B cell (primary cell): Measurements from ENCODE around the gene SPDYE1. TPM values are rescaled to one million over a fixed set of nuclear protein-coding genes. Genes with fewer than 3 reads are reported as not detected.
"Not testable (repeated sequence)": the region's sequence is repeated elsewhere in the genome, so short reads cannot be mapped to it uniquely, and the experiment has no call there.

Experiments used
- ATAC-seq: fragments of 200-7000 bp; cut with Tn5 transposase; one replicate; pipeline ENCODE4 v1.10.0; 2021; ENCODE audit warnings: low read depth, mild to moderate bottlenecking, moderate number of reproducible peaks, moderate library complexity
- CTCF ChIA-PET: fragments of 350-600 bp; sonication (Branson Sonifier 250); formaldehyde crosslinking; loops from one replicate; lab custom pipeline; 2021; ENCODE audit warnings: antibody characterized with exemption, inconsistent platforms; lab: Charles Lee
- POLR2A ChIA-PET: fragments of 350-600 bp; sonication (Branson Sonifier 250); formaldehyde crosslinking; loops from one replicate; lab custom pipeline; 2021; ENCODE audit warnings: antibody characterized with exemption; lab: Charles Lee
- DNase-seq: peaks from one replicate; pipeline ENCODE4 v3.0.0; 2013
- H2AFZ ChIP-seq: 2 replicates; pipeline ENCODE4 v1.6.1; 2012; ENCODE audit warnings: mild to moderate bottlenecking, low read depth, low read length; ENCODE audit not compliant: insufficient read depth, poor library complexity, severe bottlenecking
- H3K27ac ChIP-seq, 2 donors: 1 replicate in 1 of 2; 2 replicates in 1 of 2; pipeline ENCODE4 v1.5.1; 2012 to 2013; ENCODE audit warnings: low read length in 2 of 2, mild to moderate bottlenecking in 2 of 2, moderate library complexity in 1 of 2
- H3K27me3 ChIP-seq, 4 experiments: fragments of 200-600 bp in 1 of 4; sonication (generic) in 1 of 4; replicated peaks in 1 of 4; 1 replicate in 2 of 4; 2 replicates in 2 of 4; pipeline versions ENCODE4 v1.6.1 to v1.7.0; 2013 to 2016; ENCODE audit warnings: low read length in 3 of 4, mild to moderate bottlenecking in 2 of 4, mixed read lengths in 1 of 4, moderate library complexity in 1 of 4; ENCODE audit not compliant: insufficient read depth in 4 of 4, control insufficient read depth in 3 of 4; ENCODE audit errors: control extremely low read depth in 1 of 4
- H3K36me3 ChIP-seq, 2 experiments: replicated peaks in 1 of 2; 1 replicate in 1 of 2; 2 replicates in 1 of 2; pipeline versions ENCODE4 v1.6.1 to v1.7.1; 2013; ENCODE audit warnings: low read length in 1 of 2; ENCODE audit not compliant: insufficient read depth in 2 of 2, control insufficient read depth in 1 of 2; ENCODE audit errors: control extremely low read depth in 1 of 2, extremely low read depth in 1 of 2
- H3K4me1 ChIP-seq, 2 donors: fragments of 200-600 bp in 1 of 2; sonication (generic) in 1 of 2; 1 replicate in 1 of 2; 2 replicates in 1 of 2; pipeline versions ENCODE4 v1.5.1 to v1.6.1; 2013 to 2017; ENCODE audit warnings: low read length in 2 of 2; ENCODE audit not compliant: control insufficient read depth in 2 of 2, insufficient read depth in 2 of 2
- H3K4me2 ChIP-seq: replicated peaks from 2 replicates; pipeline ENCODE3; 2012; ENCODE audit warnings: mild to moderate bottlenecking, low read depth, low read length; ENCODE audit not compliant: poor library complexity, severe bottlenecking
- H3K4me3 ChIP-seq, 5 experiments: fragments of 200-600 bp in 1 of 5; sonication (generic) in 1 of 5; 1 replicate in 3 of 5; 2 replicates in 2 of 5; pipeline versions ENCODE4 v1.5.1 to v1.7.0; 2011 to 2016; ENCODE audit warnings: low read length in 4 of 5, mild to moderate bottlenecking in 4 of 5, low read depth in 2 of 5, control low read depth in 1 of 5, moderate library complexity in 1 of 5; ENCODE audit not compliant: insufficient read depth in 1 of 5; ENCODE audit errors: control extremely low read depth in 1 of 5, extremely low read depth in 1 of 5
- H3K79me2 ChIP-seq: fragments of 200-600 bp; sonication (generic); one replicate; pipeline ENCODE4 v1.6.0; 2016; ENCODE audit warnings: low read length; ENCODE audit not compliant: control insufficient read depth, insufficient read depth
- H3K9ac ChIP-seq: fragments of 200-600 bp; sonication (generic); 2 replicates; pipeline ENCODE4 v1.6.1; 2017; ENCODE audit warnings: mild to moderate bottlenecking, low read length, moderate library complexity
- H3K9me3 ChIP-seq, 3 donors: one replicate each; pipeline versions ENCODE4 v1.6.1 to v1.7.1; 2013; ENCODE audit warnings: low read length in 2 of 3; ENCODE audit not compliant: control insufficient read depth in 2 of 3, insufficient read depth in 1 of 3; ENCODE audit errors: control extremely low read depth in 1 of 3
- H4K20me1 ChIP-seq: 2 replicates; pipeline ENCODE4 v1.6.0; 2012; ENCODE audit warnings: mild to moderate bottlenecking, low read length; ENCODE audit not compliant: insufficient read depth, control insufficient read depth, poor library complexity, severe bottlenecking
- H3K27ac Mint-ChIP-seq: one replicate; pipeline ENCODE4 v1.8.0; 2021; ENCODE audit warnings: mixed read lengths
- H3K27me3 Mint-ChIP-seq: one replicate; pipeline ENCODE4 v1.8.0; 2021; ENCODE audit warnings: mixed read lengths
- H3K4me1 Mint-ChIP-seq: one replicate; pipeline ENCODE4 v1.8.0; 2021; ENCODE audit warnings: mixed read lengths
- H3K4me3 Mint-ChIP-seq: one replicate; pipeline ENCODE4 v1.8.0; 2021; ENCODE audit warnings: mixed read lengths
- H3K9me3 Mint-ChIP-seq: one replicate; pipeline ENCODE4 v1.8.0; 2022; ENCODE audit warnings: mixed read lengths; ENCODE audit not compliant: insufficient read depth
- CTCF ChIP-seq: fragments of 200-600 bp; IDR thresholded peaks from one replicate; pipeline ENCODE4 v1.8.0; 2022; ENCODE audit warnings: antibody characterized with exemption, mild to moderate bottlenecking
- EZH2 ChIP-seq: IDR thresholded peaks from 2 replicates; pipeline ENCODE4 v1.6.1; 2012; ENCODE audit warnings: borderline replicate concordance, low read depth, mild to moderate bottlenecking, moderate library complexity, low read length; ENCODE audit not compliant: insufficient read depth, poor library complexity, severe bottlenecking
- WGBS: methylation state at CpG from one replicate; pipeline ENCODE4 v1.1.5; 2013; ENCODE audit warnings: missing lambda C conversion rate; ENCODE audit not compliant: insufficient coverage; 5-methylcytosine and 5-hydroxymethylcytosine counted together
- intact Hi-C: fragments of 100-400 bp; cut with micrococcal nuclease; formaldehyde crosslinking; loops from one replicate; pipeline ENCODE4 v1.10.0; 2022
- polyA minus RNA-seq: library from RNA; depleted of rRNA, polyadenylated mRNA; stranded (reverse); fragments of >200 nt; gene quantifications from 2 replicates; pipeline ENCODE4 v1.2.3, GENCODE V29; 2012
- polyA plus RNA-seq: library from polyadenylated mRNA; depleted of rRNA; stranded (reverse); fragments of >200 nt; gene quantifications from 2 replicates; pipeline ENCODE4 v1.2.3, GENCODE V29; 2012
- total RNA-seq, 2 donors: library from RNA; stranded (reverse); fragments of 120-200 nt in 1 of 2; gene quantifications; 1 replicate in 1 of 2; 2 replicates in 1 of 2; pipeline versions ENCODE4 v1.2.3 to v1.2.4, GENCODE V29; 2013 to 2022

Gene SPDYE1
- total RNA-seq (0.10 TPM in 1 of 2 replicates, not detected in the other), polyA plus RNA-seq (not detected in 2 replicates), polyA minus RNA-seq (not detected in 2 replicates)
- 0.07 TPM for total RNA-seq (2013)

GRCh38 chr7:43997532-43997931 is at the start of gene SPDYE1:
SPDYE1 (plus strand) TSS chr7:43997897; CDS start chr7:43999950, 2,053 bp downstream.
- H3K4me1 Mint-ChIP-seq, H3K27ac Mint-ChIP-seq, H3K9me3 Mint-ChIP-seq, POLR2A ChIA-PET, H3K4me3 ChIP-seq, H3K9ac ChIP-seq, H2AFZ ChIP-seq, H3K36me3 ChIP-seq, H3K79me2 ChIP-seq, H3K27ac ChIP-seq, DNase-seq, H3K4me2 ChIP-seq, H3K27me3 Mint-ChIP-seq, H3K9me3 ChIP-seq, CTCF ChIA-PET, H3K4me3 Mint-ChIP-seq, ATAC-seq, intact Hi-C loops, H3K4me1 ChIP-seq, H3K27me3 ChIP-seq, H4K20me1 ChIP-seq: not testable (repeated sequence)
- 100% methylated on average over 1 of the region's 3 CpGs for WGBS

- Histone ChIP-seq H2AFZ (no peak overlapping the region), H3K4me3 (no peak overlapping the region), H3K27me3 (no peaks in the 10 kb centered on the region), H3K9me3 (no peaks in the 10 kb centered on the region), H3K79me2 (no peaks in the 10 kb centered on the region), H3K27ac (no peak overlapping the region), H3K4me2 (no peak overlapping the region), H4K20me1 (no peaks in the 10 kb centered on the region), H3K4me1 (no peaks in the 10 kb centered on the region), H3K36me3 (peaks cover 0 to 18% of the 10 kb centered on the region in 2 experiments), H3K9ac (no peak overlapping the region)
- Mint-ChIP-seq H3K27me3 (no peaks in the 10 kb centered on the region), H3K27ac (no peak overlapping the region), H3K4me1 (no peaks in the 10 kb centered on the region), H3K9me3 (no peaks in the 10 kb centered on the region), H3K4me3 (no peak overlapping the region)
- no peak for DNase-seq
- ChIA-PET POLR2A (no interaction called here), CTCF (no interaction called here)
- TF ChIP-seq CTCF: no peak
- TF ChIP-seq EZH2: no peak
- intact Hi-C loops: no loop called here
- 100% methylated on average over 2 of the region's 3 CpGs for WGBS
- ATAC-seq: no peak
Observed at GRCh38 chr7:43952028-43952427, 45.7 kb upstream of the SPDYE1 start.
